Mesenteric fat pad (tissue), 1 donor: ENCODE results near the gene ACKR4. TPM values are rescaled to one million over a fixed set of nuclear protein-coding genes. Genes with fewer than 3 reads are reported as not detected.
"Not testable (repeated sequence)": the region's sequence is repeated elsewhere in the genome, so short reads cannot be mapped to it uniquely, and the experiment has no call there.

Source experiments
- DNase-seq: peaks from one replicate; pipeline ENCODE4 v3.0.0-alpha.2; 2020; ENCODE audit warnings: low spot score
- total RNA-seq: library from RNA; stranded (reverse); fragmentation: NEBNext Ultra II Directional; extraction: Animal tissue kit (Norgen Biotek cat#: 25700); gene quantifications from one replicate; pipeline ENCODE4 v1.2.1, GENCODE V29; 2021
- donor health status: DM: yes; HTN: yes; CAD: no.

The ACKR4 gene
- total RNA-seq, 1 donor from 2014 or later, result 4.6 TPM

- no peak for DNase-seq
Measured at GRCh38 chr3:132593947-132594323, 3.1 kb upstream of the ACKR4 start.

- no peak for DNase-seq
Measured at GRCh38 chr3:132594498-132594897, 2.6 kb upstream of the ACKR4 start.

GRCh38 chr3:132595014-132595413, 2.1 kb upstream of the ACKR4 start:
- no peak for DNase-seq

- DNase-seq, result no peak
Measured at GRCh38 chr3:132596326-132596725, 744 bp upstream of the ACKR4 start.

- DNase-seq, result no peak
Measured at GRCh38 chr3:132597660-132598059, 590 bp downstream of the ACKR4 start.

GRCh38 chr3:132598181-132598580, 1.1 kb downstream of the ACKR4 start:
- no peak for DNase-seq

GRCh38 chr3:132600614-132601013, 3.5 kb downstream of the ACKR4 start:
- not testable (repeated sequence) for DNase-seq

GRCh38 chr3:132605374-132605792, 8.3 kb downstream of the ACKR4 start:
- no peak for DNase-seq

- DNase-seq, result no peak
Measured at GRCh38 chr3:132606085-132606484, 9.0 kb downstream of the ACKR4 start.

GRCh38 chr3:132606620-132607019, 9.6 kb downstream of the ACKR4 start:
- peak; percentile 71 for DNase-seq

- not testable (repeated sequence) for DNase-seq
Measured at GRCh38 chr3:132615301-132615700, 18.2 kb downstream of the ACKR4 start.

- DNase-seq, result no peak
Measured at GRCh38 chr3:132615881-132616280, 18.8 kb downstream of the ACKR4 start.

- no peak for DNase-seq
Measured at GRCh38 chr3:132616780-132617179, 19.7 kb downstream of the ACKR4 start.

GRCh38 chr3:132622148-132622547, 25.1 kb downstream of the ACKR4 start:
- no peak for DNase-seq

GRCh38 chr3:132622761-132623160, 25.7 kb downstream of the ACKR4 start:
- no peak for DNase-seq

GRCh38 chr3:132623646-132624045, 26.6 kb downstream of the ACKR4 start:
- DNase-seq, result no peak

- no peak for DNase-seq
Measured at GRCh38 chr3:132624790-132625189, 27.7 kb downstream of the ACKR4 start.

- DNase-seq, result no peak
Measured at GRCh38 chr3:132625613-132626012, 28.5 kb downstream of the ACKR4 start.

GRCh38 chr3:132626955-132627354, 29.9 kb downstream of the ACKR4 start:
- no peak for DNase-seq

- no peak for DNase-seq
Measured at GRCh38 chr3:132628157-132628556, 31.1 kb downstream of the ACKR4 start.

- no peak for DNase-seq
Measured at GRCh38 chr3:132629928-132630327, 32.9 kb downstream of the ACKR4 start.

- DNase-seq, result no peak
Measured at GRCh38 chr3:132630612-132631011, 33.5 kb downstream of the ACKR4 start.

GRCh38 chr3:132635052-132635451, 38.0 kb downstream of the ACKR4 start:
- no peak for DNase-seq

GRCh38 chr3:132637590-132637989, 40.5 kb downstream of the ACKR4 start:
- DNase-seq, result no peak
